Prostate gland (tissue), 2 donors: ENCODE results near the gene PBXIP1. TPM values are rescaled to one million over a fixed set of nuclear protein-coding genes. Genes with fewer than 3 reads are reported as not detected.

Experiments used
- DNase-seq: peaks from one replicate; pipeline ENCODE4 v3.0.0-alpha.2; 2019; ENCODE audit warnings: low spot score
- H3K27ac ChIP-seq, 2 donors: fragments of 200-600 bp; sonication (generic); 2 replicates each; pipeline ENCODE4 v1.5.1; 2017 to 2019
- H3K27me3 ChIP-seq: fragments of 200-600 bp; sonication (generic); replicated peaks from 2 replicates; pipeline ENCODE4 v1.5.1; 2019; ENCODE audit not compliant: insufficient read depth
- H3K36me3 ChIP-seq, 2 donors: fragments of 200-600 bp; sonication (generic); 1 replicate in 1 of 2; 2 replicates in 1 of 2; pipeline versions ENCODE4 v1.5.1 to v1.8.1; 2017 to 2019
- H3K4me1 ChIP-seq: fragments of 200-600 bp; sonication (generic); replicated peaks from 2 replicates; pipeline ENCODE4 v1.5.1; 2019
- H3K4me3 ChIP-seq, 2 donors: fragments of 200-600 bp; sonication (generic); 2 replicates each; pipeline ENCODE4 v1.5.1; 2017 to 2019
- H3K9me3 ChIP-seq: fragments of 200-600 bp; sonication (generic); 2 replicates; pipeline ENCODE4 v1.5.1; 2017
- CTCF ChIP-seq, 4 experiments: fragments of 200-600 bp in 2 of 4; fragments of 450-650 bp in 2 of 4; sonication (generic) in 2 of 4; IDR thresholded peaks; 1 replicate in 3 of 4; 2 replicates in 1 of 4; pipeline ENCODE4 v1.5.1; 2016 to 2019; ENCODE audit warnings: antibody characterized with exemption in 4 of 4, mild to moderate bottlenecking in 2 of 4, moderate library complexity in 2 of 4
- POLR2A ChIP-seq: fragments of 450-650 bp; IDR thresholded peaks from one replicate; pipeline ENCODE4 v1.6.1; 2016; ENCODE audit warnings: antibody characterized with exemption, mild to moderate bottlenecking
- POLR2AphosphoS5 ChIP-seq: sonication (generic); formaldehyde crosslinking; IDR thresholded peaks from one replicate; pipeline ENCODE4 v1.6.1; 2017; ENCODE audit warnings: antibody characterized with exemption
- WGBS: methylation state at CpG from one replicate; pipeline ENCODE4 v1.1.5; 2018; 5-methylcytosine and 5-hydroxymethylcytosine counted together
- intact Hi-C: fragments of 100-400 bp; cut with DNase I; formaldehyde crosslinking; loops from one replicate; pipeline ENCODE4 v1.14.2; 2022
- total RNA-seq, 2 donors: library from RNA; depleted of rRNA; stranded (reverse); fragments of >200 nt; gene quantifications; one replicate each; pipeline ENCODE4 v1.1.0, GENCODE V29; 2016

The PBXIP1 gene
- total RNA-seq, 2 donors from 2014 or later, result 113 to 140 TPM

GRCh38 chr1:154936555-154937084, 19.3 kb downstream of the PBXIP1 start, which contains the start of gene PMVK:
Gene PMVK (minus strand): TSS chr1:154936719. CDS start chr1:154936685, 34 bp downstream.
- Histone ChIP-seq H3K27me3 (no peaks in the 10 kb centered on the region), H3K36me3 (no peaks in the 10 kb centered on the region), H3K4me3 (peak within 1 kb of the TSS; percentile 66 to 69), H3K27ac (peak within 1 kb of the TSS; percentile 99), H3K9me3 (no peaks in the 10 kb centered on the region), H3K4me1 (peaks cover 19% of the 10 kb centered on the region)
- peak; percentile 63 for TF ChIP-seq POLR2AphosphoS5
- TF ChIP-seq CTCF (IDR thresholded peaks at IDR 0.05), result peak in 3 of 4 experiments; percentile 31 to 63 (median 57)
- TF ChIP-seq POLR2A, result peak; percentile 70
- WGBS, result under 1% methylated on average over 44 of the region's 45 CpGs
- intact Hi-C loops, result no loop called here
- peak; percentile 96 for DNase-seq

GRCh38 chr1:154935749-154936554, 19.9 kb downstream of the PBXIP1 start:
- Histone ChIP-seq H3K9me3 (no peaks in the 10 kb centered on the region), H3K27ac (peak overlapping the region; percentile 99), H3K36me3 (no peaks in the 10 kb centered on the region), H3K27me3 (no peaks in the 10 kb centered on the region), H3K4me1 (peaks cover 12% of the 10 kb centered on the region), H3K4me3 (peak overlapping the region; percentile 66 to 69)
- WGBS, result 27% methylated on average over 27 of the region's 27 CpGs
- intact Hi-C loops, result no loop called here
- no peak for DNase-seq
- TF ChIP-seq CTCF (IDR thresholded peaks at IDR 0.05) (no peak), POLR2AphosphoS5 (no peak), POLR2A (no peak)

- no peaks in the 10 kb centered on the region for H3K36me3 ChIP-seq
- intact Hi-C loops, result no loop called here
- no peak for TF ChIP-seq POLR2AphosphoS5
- no peak for TF ChIP-seq POLR2A
- TF ChIP-seq CTCF (IDR thresholded peaks at IDR 0.05), result no peak
- H3K4me1 ChIP-seq, result peaks cover 8% of the 10 kb centered on the region
- no peak for DNase-seq
- no peak overlapping the region for H3K4me3 ChIP-seq
- whole genome bisulfite sequencing, result 97% methylated on average over 5 of the region's 5 CpGs
- no peak overlapping the region for H3K27ac ChIP-seq
- H3K9me3 ChIP-seq, result no peaks in the 10 kb centered on the region
- no peaks in the 10 kb centered on the region for H3K27me3 ChIP-seq
Observed at GRCh38 chr1:154934358-154934948, 21.4 kb downstream of the PBXIP1 start.

- Histone ChIP-seq H3K27me3 (no peaks in the 10 kb centered on the region), H3K27ac (peak overlapping the region; percentile 41 to 57), H3K36me3 (no peaks in the 10 kb centered on the region), H3K4me3 (no peak overlapping the region), H3K4me1 (no peaks in the 10 kb centered on the region), H3K9me3 (no peaks in the 10 kb centered on the region)
- 80% methylated on average over 11 of the region's 11 CpGs for WGBS
- peak; percentile 55 for DNase-seq
- TF ChIP-seq POLR2AphosphoS5, result peak; percentile 30
- TF ChIP-seq POLR2A, result peak; percentile 46
- no peak for TF ChIP-seq CTCF (IDR thresholded peaks at IDR 0.05)
- intact Hi-C loops, result no loop called here
Observed at GRCh38 chr1:154931940-154932487, 23.9 kb downstream of the PBXIP1 start.
